HCT116 (cell line): ENCODE results near the gene PDK4. TPM values are rescaled to one million over a fixed set of nuclear protein-coding genes. Genes with fewer than 3 reads are reported as not detected.

Experiments used
- ATAC-seq: fragments of 200-7000 bp; cut with Tn5 transposase; 2 replicates; pipeline ENCODE4 v1.9.1; 2020; ENCODE audit warnings: mild to moderate bottlenecking, moderate library complexity
- BruUV-seq: library from RNA; stranded (reverse); fragments of 400-500 nt; replicated peaks from 2 replicates; lab custom pipeline; 2021; lab: Mats Ljungman, UMichigan
- CTCF ChIA-PET: fragments of 300-600 bp; sonication (Branson Sonifier 250); formaldehyde crosslinking; loops from one replicate; lab custom pipeline; 2021; ENCODE audit warnings: antibody characterized with exemption; lab: Charles Lee
- POLR2A ChIA-PET: fragments of 300-600, 350-600 bp; sonication (Branson Sonifier 250); formaldehyde crosslinking; loops from one replicate; lab custom pipeline; 2021; ENCODE audit warnings: antibody characterized with exemption; lab: Charles Lee
- RAD21 ChIA-PET, 2 experiments: fragments of 300-600 bp; sonication (Branson Sonifier 250); formaldehyde crosslinking; loops; one replicate each; lab custom pipeline; 2023; ENCODE audit warnings: low total read pairs in 2 of 2; ENCODE audit not compliant: uncharacterized antibody in 2 of 2, unreplicated experiment in 2 of 2, low non-redundant PET in 1 of 2; lab: Charles Lee
- DNase-seq: peaks from one replicate; pipeline ENCODE4 v3.0.0-alpha.2; 2010; ENCODE audit warnings: low read depth, low spot score
- H2AFZ ChIP-seq: fragments of 200-600 bp; shearing (Covaris generic), sonication (generic); 2 replicates; pipeline ENCODE4 v1.6.1; 2017; ENCODE audit warnings: low read depth, mixed run types, mixed read lengths, antibody characterized with exemption, low read length; ENCODE audit not compliant: poor library complexity, severe bottlenecking
- H3K27ac ChIP-seq: 2 replicates; pipeline ENCODE4 v1.5.1; 2012; ENCODE audit warnings: low read depth, low read length
- H3K27me3 ChIP-seq: fragments of 200-600 bp; sonication (generic); 2 replicates; pipeline ENCODE4 v1.6.1; 2016; ENCODE audit warnings: mixed run types, low read length, mixed read lengths; ENCODE audit not compliant: insufficient read depth
- H3K36me3 ChIP-seq, 2 experiments: fragments of 200-500 bp in 1 of 2; fragments of 200-600 bp in 1 of 2; sonication (Bioruptor generic) in 1 of 2; sonication (generic) in 1 of 2; 2 replicates each; pipeline versions ENCODE4 v1.5.1 to v1.6.1; 2014 to 2016; ENCODE audit warnings: low read length in 2 of 2, inconsistent platforms in 1 of 2, mixed read lengths in 1 of 2, mixed run types in 1 of 2; ENCODE audit not compliant: insufficient read depth in 2 of 2, control insufficient read depth in 1 of 2
- H3K4me1 ChIP-seq, 2 experiments: fragments of 200-600 bp in 1 of 2; sonication (generic) in 1 of 2; 2 replicates each; pipeline versions ENCODE4 v1.5.1 to v1.6.1; 2012 to 2017; ENCODE audit warnings: low read length in 2 of 2, inconsistent platforms in 1 of 2, mild to moderate bottlenecking in 1 of 2, mixed read lengths in 1 of 2, mixed run types in 1 of 2, moderate library complexity in 1 of 2; ENCODE audit not compliant: insufficient read depth in 2 of 2, control insufficient read depth in 1 of 2
- H3K4me2 ChIP-seq: fragments of 200-600 bp; sonication (generic); 2 replicates; pipeline ENCODE4 v1.6.1; 2017; ENCODE audit warnings: mixed run types, low read length, mixed read lengths
- H3K4me3 ChIP-seq, 2 experiments: fragments of 200-600 bp in 1 of 2; sonication (generic) in 1 of 2; replicated peaks in 1 of 2; 2 replicates each; pipeline ENCODE4 v1.5.1; 2011 to 2016; ENCODE audit warnings: low read length in 2 of 2, control low read depth in 1 of 2, low read depth in 1 of 2, mild to moderate bottlenecking in 1 of 2, mixed read lengths in 1 of 2, mixed run types in 1 of 2
- H3K79me2 ChIP-seq: fragments of 200-600 bp; sonication (generic); 2 replicates; pipeline ENCODE4 v1.6.1; 2017; ENCODE audit warnings: mild to moderate bottlenecking, mixed run types, low read length, moderate library complexity, mixed read lengths; ENCODE audit not compliant: insufficient read depth
- H3K9ac ChIP-seq: fragments of 200-600 bp; sonication (generic); 2 replicates; pipeline ENCODE4 v1.6.1; 2016; ENCODE audit warnings: low read length, mixed read lengths
- H3K9me2 ChIP-seq: fragments of 200-600 bp; sonication (generic), shearing (Covaris generic); 2 replicates; pipeline ENCODE4 v1.6.1; 2017; ENCODE audit warnings: mixed run types, mild to moderate bottlenecking, moderate library complexity; ENCODE audit not compliant: insufficient read depth
- H3K9me3 ChIP-seq, 2 experiments: fragments of 200-500 bp in 1 of 2; fragments of 200-600 bp in 1 of 2; sonication (Bioruptor generic) in 1 of 2; sonication (generic) in 1 of 2; 2 replicates each; pipeline ENCODE4 v1.6.1; 2014 to 2017; ENCODE audit warnings: low read length in 2 of 2, mixed read lengths in 2 of 2, inconsistent platforms in 1 of 2, low read depth in 1 of 2, mild to moderate bottlenecking in 1 of 2, mixed run types in 1 of 2, moderate library complexity in 1 of 2; ENCODE audit not compliant: control insufficient read depth in 1 of 2, insufficient read depth in 1 of 2
- H4K20me1 ChIP-seq: fragments of 200-600 bp; sonication (generic), shearing (Covaris generic); 2 replicates; pipeline ENCODE4 v1.6.1; 2017; ENCODE audit warnings: mixed run types, mild to moderate bottlenecking, moderate library complexity; ENCODE audit not compliant: insufficient read depth
- CBX3 ChIP-seq: IDR thresholded peaks from 2 replicates; pipeline ENCODE4 v1.6.1; 2012; ENCODE audit warnings: low read depth
- CEBPB ChIP-seq: IDR thresholded peaks from 2 replicates; pipeline ENCODE4 v1.6.1; 2012; ENCODE audit warnings: low read depth
- CTCF ChIP-seq, 3 experiments: fragments of 200-600 bp in 1 of 3; sonication (generic) in 1 of 3; IDR thresholded peaks in 2 of 3; conservative IDR thresholded peaks in 1 of 3; 2 replicates each; pipeline ENCODE4 v1.5.1; 2012 to 2017; ENCODE audit warnings: low read depth in 2 of 3, low read length in 2 of 3, antibody characterized with exemption in 1 of 3, borderline replicate concordance in 1 of 3, control low read depth in 1 of 3, mild to moderate bottlenecking in 1 of 3, mixed read lengths in 1 of 3, mixed run types in 1 of 3, moderate library complexity in 1 of 3; ENCODE audit not compliant: insufficient read depth in 1 of 3
- EGR1 ChIP-seq: IDR thresholded peaks from 2 replicates; pipeline ENCODE4 v1.6.1; 2012; ENCODE audit warnings: low read depth
- ELF1 ChIP-seq: IDR thresholded peaks from 2 replicates; pipeline ENCODE4 v1.6.1; 2012; ENCODE audit warnings: low read depth, borderline replicate concordance
- EZH2 ChIP-seq: fragments of 200-600 bp; sonication (generic); IDR thresholded peaks from 2 replicates; pipeline ENCODE4 v1.6.1; 2017; ENCODE audit warnings: antibody characterized with exemption, mixed run types
- EZH2phosphoT487 ChIP-seq: fragments of 200-600 bp; IDR thresholded peaks from 2 replicates; pipeline ENCODE4 v1.6.1; 2018; ENCODE audit warnings: antibody characterized with exemption, borderline replicate concordance
- FOSL1 ChIP-seq: IDR thresholded peaks from 2 replicates; pipeline ENCODE4 v1.6.1; 2012; ENCODE audit warnings: low read depth
- POLR2A ChIP-seq: IDR thresholded peaks from 2 replicates; pipeline ENCODE4 v1.7.0; 2011; ENCODE audit warnings: borderline replicate concordance; ENCODE audit not compliant: insufficient read depth, insufficient read length; ENCODE audit errors: extremely low read depth
- POLR2AphosphoS5 ChIP-seq: IDR thresholded peaks from 2 replicates; pipeline ENCODE4 v1.6.1; 2011; ENCODE audit warnings: mild to moderate bottlenecking, low read depth, low read length, moderate library complexity
- RAD21 ChIP-seq: IDR thresholded peaks from 2 replicates; pipeline ENCODE4 v1.6.1; 2012; ENCODE audit warnings: low read depth, mild to moderate bottlenecking
- SP1 ChIP-seq: IDR thresholded peaks from 2 replicates; pipeline ENCODE4 v1.6.1; 2012; ENCODE audit warnings: low read depth
- SRF ChIP-seq: IDR thresholded peaks from 2 replicates; pipeline ENCODE4 v1.6.1; 2012; ENCODE audit warnings: low read depth
- YY1 ChIP-seq: IDR thresholded peaks from 2 replicates; pipeline ENCODE4 v1.6.1; 2011; ENCODE audit warnings: low read length, low read depth, moderate library complexity, mild to moderate bottlenecking; ENCODE audit not compliant: insufficient replicate concordance; ENCODE audit errors: extremely low read depth
- ZBTB33 ChIP-seq: IDR thresholded peaks from 2 replicates; pipeline ENCODE4 v1.6.1; 2011; ENCODE audit warnings: mild to moderate bottlenecking, low read length, moderate library complexity; ENCODE audit not compliant: insufficient replicate concordance; ENCODE audit errors: extremely low read depth
- ZFX ChIP-seq: fragments of 450-650 bp; IDR thresholded peaks from 2 replicates; pipeline ENCODE4 v1.6.1; 2017
- ZNF274 ChIP-seq: fragments of 200-500 bp; sonication (Bioruptor generic); IDR thresholded peaks from 2 replicates; pipeline ENCODE4 v1.6.1; 2014; ENCODE audit warnings: mild to moderate bottlenecking, low read depth, low read length, inconsistent platforms
- intact Hi-C: fragments of 100-400 bp; cut with micrococcal nuclease; formaldehyde crosslinking; loops from 2 replicates; pipeline ENCODE4 v1.10.0; 2022
- total RNA-seq: library from RNA; stranded (reverse); gene quantifications from one replicate; pipeline ENCODE4 v1.2.1, GENCODE V29; 2021; ENCODE audit not compliant: unreplicated experiment
- TF ChIP-seq, protein P1 (sequence below): IDR thresholded peaks from 2 replicates; pipeline ENCODE4 v1.6.1; 2012; ENCODE audit warnings: low read depth

PDK4 gene
- total RNA-seq, 1 experiment from 2014 or later, result 2.1 TPM

- POLR2A ChIA-PET, result no interaction called here
- no peak for DNase-seq
- no peak for TF ChIP-seq POLR2AphosphoS5
- TF ChIP-seq SRF, result no peak
- TF ChIP-seq RAD21, result no peak
- no peak for TF ChIP-seq CTCF (IDR thresholded peaks at IDR 0.05 in 2 of 3, conservative IDR thresholded peaks at IDR 0.05 in 1 of 3; ENCODE audit: borderline replicate concordance in 1 of 3, insufficient read depth in 1 of 3, low read depth in 2 of 3, low read length in 2 of 3)
- TF ChIP-seq CBX3, result no peak
- no peak for TF ChIP-seq FOSL1
- no peak for TF ChIP-seq ZFX
- TF ChIP-seq ZBTB33, result no peak
- TF ChIP-seq SP1, result no peak
- no peak for TF ChIP-seq EGR1
- TF ChIP-seq, protein P1, sequence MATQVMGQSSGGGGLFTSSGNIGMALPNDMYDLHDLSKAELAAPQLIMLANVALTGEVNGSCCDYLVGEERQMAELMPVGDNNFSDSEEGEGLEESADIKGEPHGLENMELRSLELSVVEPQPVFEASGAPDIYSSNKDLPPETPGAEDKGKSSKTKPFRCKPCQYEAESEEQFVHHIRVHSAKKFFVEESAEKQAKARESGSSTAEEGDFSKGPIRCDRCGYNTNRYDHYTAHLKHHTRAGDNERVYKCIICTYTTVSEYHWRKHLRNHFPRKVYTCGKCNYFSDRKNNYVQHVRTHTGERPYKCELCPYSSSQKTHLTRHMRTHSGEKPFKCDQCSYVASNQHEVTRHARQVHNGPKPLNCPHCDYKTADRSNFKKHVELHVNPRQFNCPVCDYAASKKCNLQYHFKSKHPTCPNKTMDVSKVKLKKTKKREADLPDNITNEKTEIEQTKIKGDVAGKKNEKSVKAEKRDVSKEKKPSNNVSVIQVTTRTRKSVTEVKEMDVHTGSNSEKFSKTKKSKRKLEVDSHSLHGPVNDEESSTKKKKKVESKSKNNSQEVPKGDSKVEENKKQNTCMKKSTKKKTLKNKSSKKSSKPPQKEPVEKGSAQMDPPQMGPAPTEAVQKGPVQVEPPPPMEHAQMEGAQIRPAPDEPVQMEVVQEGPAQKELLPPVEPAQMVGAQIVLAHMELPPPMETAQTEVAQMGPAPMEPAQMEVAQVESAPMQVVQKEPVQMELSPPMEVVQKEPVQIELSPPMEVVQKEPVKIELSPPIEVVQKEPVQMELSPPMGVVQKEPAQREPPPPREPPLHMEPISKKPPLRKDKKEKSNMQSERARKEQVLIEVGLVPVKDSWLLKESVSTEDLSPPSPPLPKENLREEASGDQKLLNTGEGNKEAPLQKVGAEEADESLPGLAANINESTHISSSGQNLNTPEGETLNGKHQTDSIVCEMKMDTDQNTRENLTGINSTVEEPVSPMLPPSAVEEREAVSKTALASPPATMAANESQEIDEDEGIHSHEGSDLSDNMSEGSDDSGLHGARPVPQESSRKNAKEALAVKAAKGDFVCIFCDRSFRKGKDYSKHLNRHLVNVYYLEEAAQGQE, result no peak
- no peak for TF ChIP-seq EZH2
- TF ChIP-seq ELF1, result no peak
- TF ChIP-seq EZH2phosphoT487, result no peak
- no peak for TF ChIP-seq CEBPB
- TF ChIP-seq YY1, result no peak
- TF ChIP-seq ZNF274, result no peak
- no peak for TF ChIP-seq POLR2A
- Histone ChIP-seq H3K4me1 (peaks cover 5 to 18% of the 10 kb centered on the region in 2 experiments; a peak in 3 of 4 replicates), H3K9ac (no peak overlapping the region), H3K27me3 (no peaks in the 10 kb centered on the region), H3K9me2 (no peaks in the 10 kb centered on the region), H2AFZ (no peak overlapping the region), H3K36me3 (no peaks in the 10 kb centered on the region), H3K4me2 (no peak overlapping the region), H3K4me3 (no peak overlapping the region), H3K27ac (no peak overlapping the region), H3K9me3 (no peaks in the 10 kb centered on the region), H3K79me2 (no peaks in the 10 kb centered on the region), H4K20me1 (no peaks in the 10 kb centered on the region)
- RAD21 ChIA-PET, result no interaction called here
- intact Hi-C loops, result no loop called here
- BruUV-seq, result no TSS peak
- CTCF ChIA-PET, result interaction anchor here (0.6 to 3.7 kb wide), 2 partner anchors 18 to 142 kb away, joined by 3 to 55 read pairs; no protein-coding TSS in a partner anchor
- no peak for ATAC-seq
Observed at GRCh38 chr7:95546647-95547046, 49.7 kb downstream of the PDK4 start.
